T follicular helper cell (primary cell): ENCODE data around the gene ATP2A2.
"Not testable (repeated sequence)": the region's sequence is repeated elsewhere in the genome, so short reads cannot be mapped to it uniquely, and the experiment has no call there.

Experiments
- DNase-seq: peaks from one replicate; pipeline ENCODE4 v3.0.0-alpha.2; 2020; ENCODE audit warnings: low read depth
- total RNA-seq, 2 experiments: gene quantifications; one replicate each; lab custom pipeline; 2026; lab: John Stamatoyannopoulos, UW

ATP2A2 gene
- total RNA-seq, result 139 to 227 reads per million in 2 experiments

DNA sequence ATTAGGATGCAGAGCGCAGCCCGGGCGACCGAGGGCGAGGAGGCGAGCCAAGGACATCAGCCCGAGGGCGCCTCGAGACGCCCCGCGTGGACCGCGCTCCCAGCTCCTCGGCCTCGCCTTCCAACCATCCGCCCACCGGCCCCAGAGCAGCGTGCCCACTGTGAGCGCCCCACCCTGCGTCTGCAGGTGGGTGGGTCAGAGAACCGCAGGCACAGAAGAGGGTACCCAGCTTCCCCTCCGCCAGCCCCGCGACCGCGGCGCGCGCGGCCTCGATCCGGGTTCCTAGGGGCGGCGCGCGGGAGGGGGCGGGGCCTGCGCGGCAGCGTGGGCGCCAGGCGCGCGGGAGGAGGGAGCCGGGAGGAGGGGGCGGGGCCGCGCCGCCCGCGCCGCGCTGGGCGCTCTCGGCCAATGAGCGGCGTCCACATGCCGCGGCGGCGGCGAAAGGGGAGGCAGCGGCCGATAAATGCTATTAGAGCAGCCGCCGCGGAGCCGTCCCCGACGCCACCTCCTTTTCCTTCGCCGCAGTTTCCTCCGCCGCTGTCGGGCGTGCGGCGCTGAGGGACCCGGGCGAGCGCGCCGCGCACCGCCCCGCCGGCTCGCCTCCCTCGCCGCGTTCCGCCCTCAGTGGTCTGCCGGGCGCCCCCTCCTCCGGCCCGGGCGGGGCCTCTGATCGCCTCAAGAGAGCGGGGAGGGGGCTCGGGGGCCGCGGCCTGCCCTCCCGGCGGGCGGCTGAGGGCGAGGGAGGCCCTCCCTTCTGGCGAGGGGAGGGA is at the start of gene ATP2A2:
Gene ATP2A2 (plus strand): TSS at position 469 of the 770 bp plus-strand sequence. CDS start 543 bp downstream, outside the sequence.
- DNase-seq, result peak; percentile 86

DNA sequence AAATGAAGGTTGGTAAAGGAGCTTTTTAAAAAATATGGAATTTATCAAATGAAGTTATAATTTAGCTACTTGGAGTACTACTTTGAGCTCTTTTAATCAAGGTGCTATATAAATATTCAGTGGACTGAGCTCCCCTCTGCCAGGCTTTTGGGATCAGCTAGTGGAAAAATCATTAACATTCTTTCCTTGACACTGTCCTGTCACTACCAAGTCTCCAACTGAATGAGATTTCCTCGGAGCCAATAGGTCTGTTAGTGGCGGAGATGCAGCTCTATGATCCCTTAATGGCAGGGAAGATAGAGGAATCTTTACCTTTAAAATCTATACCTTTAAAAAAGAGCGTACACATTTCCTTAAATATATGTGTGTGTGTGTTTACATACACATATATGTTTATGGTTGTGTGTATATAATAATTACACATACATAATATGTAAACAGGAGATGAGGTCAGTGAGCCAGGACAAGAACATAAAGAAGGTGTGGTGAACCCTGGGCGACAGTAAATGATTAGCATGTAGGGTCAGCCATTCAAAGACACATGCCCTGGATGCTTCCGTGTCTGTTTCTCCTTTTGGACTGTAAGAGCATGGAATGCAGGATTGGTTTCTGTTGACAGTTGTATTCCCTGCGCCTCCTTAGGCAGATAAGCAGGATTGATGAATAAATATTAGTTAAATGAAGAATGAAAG is 47.7 kb upstream of the ATP2A2 start:
- no peak for DNase-seq

DNA sequence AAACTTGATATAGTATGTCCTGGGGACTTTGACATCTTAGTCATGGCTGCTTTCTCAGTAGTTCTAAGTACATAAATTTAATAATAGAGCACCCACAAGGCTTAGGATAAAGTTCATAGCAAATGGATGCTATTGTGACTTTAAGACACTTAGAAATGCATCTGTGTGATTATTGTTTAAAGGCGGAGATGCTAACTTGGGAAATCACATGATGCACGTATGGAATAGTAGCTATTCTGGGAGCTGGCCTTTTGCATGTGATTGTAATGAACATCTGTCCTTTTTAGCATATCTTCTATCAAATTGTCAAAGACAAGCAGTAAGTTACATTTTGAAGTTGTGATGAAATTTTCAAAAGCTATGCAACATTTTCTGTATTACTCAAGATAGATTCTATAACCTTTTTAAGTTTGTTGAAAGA is 46.7 kb upstream of the ATP2A2 start:
- no peak for DNase-seq

DNA sequence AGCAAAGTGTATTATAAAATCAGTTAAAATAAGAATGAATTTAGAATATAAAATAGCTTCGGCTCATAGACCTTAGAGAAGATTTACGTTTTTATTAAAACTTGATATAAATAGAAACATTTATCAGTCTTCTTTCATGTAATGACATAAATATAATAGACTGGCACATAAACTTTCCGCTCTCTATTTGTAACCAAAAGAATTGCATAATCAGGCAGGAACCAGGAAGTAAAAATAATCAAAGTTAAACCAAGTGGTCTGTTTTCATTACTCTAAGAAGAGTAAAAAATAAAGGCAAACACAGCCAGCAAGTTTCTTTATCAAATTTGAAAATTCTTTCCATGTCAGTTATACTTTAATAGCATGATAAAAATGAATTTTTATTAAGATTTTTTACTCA is 46.3 kb upstream of the ATP2A2 start:
- DNase-seq, result no peak

DNA sequence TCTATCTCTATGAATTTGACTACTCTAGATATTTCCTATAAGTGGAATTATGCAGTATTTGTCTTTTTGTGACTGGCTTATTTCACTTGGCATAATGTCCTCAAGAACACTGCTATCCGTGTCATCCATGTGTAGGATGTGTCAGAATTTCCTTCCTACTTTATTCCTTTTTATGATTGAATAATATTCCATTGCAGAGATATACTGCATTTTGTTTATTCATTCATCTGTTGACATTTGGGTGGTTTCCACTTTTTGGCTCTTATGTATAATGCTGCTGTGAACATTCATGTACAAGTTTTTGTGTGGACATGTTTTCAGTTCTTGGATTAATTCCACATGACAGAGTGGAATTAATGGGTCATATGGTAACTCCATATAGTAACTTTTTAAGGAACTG is 45.7 kb upstream of the ATP2A2 start:
- DNase-seq, result no peak

DNA sequence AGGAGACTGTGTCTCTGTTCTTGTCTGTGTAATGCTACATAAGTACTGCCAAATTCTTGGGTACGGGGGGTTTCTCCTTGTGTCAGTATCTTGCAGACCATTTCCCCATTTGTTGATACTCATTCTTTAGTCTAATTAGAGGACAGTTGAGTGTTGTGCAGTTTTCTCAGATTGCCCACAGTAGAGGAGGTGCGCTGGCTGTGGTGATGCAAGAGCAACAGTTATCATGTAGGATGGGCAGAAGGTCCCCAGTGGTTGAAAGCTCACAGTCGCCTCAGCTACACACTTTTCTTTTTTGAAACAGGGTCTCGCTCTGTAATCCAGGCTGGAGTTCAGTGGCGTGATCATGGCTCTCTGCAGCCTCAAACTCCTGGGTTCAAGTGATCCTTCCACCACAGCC is 37.8 kb upstream of the ATP2A2 start:
- no peak for DNase-seq

DNA sequence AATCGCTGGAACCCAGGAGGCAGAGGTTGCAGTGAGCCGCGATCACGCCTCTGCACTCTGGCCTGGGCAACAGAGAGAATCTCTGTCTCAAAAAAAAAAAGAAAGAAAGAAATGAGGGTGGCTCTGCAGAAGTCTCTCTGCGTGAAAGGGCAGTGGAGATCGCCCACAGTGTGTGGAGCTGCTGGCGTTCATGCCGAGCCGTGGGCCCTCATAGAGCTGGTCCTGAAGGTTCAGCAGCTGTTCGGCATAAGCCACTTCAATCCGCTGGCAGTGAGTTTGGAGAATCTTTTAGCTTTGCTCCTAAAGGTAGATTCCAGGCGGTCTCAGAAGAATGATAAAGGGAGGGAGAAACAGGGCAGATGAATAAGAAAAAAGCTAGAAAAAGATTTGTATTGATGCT is 36.7 kb upstream of the ATP2A2 start:
- no peak for DNase-seq

DNA sequence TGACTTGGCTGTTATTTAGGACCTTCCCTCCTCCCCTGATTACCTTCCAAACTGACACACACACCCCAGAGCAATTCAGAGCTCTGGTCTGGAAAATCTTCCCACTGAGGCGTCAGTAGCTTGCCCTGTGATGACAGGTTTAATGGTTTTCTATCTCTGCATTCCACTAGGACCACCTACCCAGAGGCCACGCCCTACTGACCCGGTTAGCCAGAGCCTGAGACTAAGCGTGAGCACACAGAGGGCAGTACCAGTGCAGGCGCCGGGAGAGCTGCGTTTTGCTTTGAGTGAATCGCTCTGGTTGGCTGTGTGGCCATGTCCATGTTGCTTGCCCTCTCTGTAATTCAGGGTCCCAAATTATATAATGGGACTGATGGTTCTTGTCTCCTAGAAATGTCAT is 36.2 kb upstream of the ATP2A2 start:
- no peak for DNase-seq

DNA sequence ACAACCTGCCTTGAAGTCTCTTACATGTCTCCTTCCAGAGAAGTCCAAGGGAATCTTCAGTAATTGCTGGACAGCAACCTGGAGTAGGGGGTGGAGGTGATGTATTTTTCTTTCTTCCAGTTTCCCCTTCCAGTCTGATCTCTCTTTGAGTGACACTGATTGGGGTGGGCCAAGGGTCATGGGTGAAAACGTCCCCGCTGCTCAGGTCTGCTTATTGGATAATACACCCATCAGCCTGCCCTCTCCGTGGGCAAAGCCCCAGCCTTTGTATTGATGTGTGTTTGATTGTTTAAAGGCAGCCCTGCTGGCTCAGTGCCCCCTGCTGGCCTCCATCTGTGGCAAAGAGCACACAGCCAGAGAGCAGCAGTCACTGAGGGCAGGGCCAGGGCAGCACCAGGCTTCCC is 35.7 kb upstream of the ATP2A2 start:
- DNase-seq, result peak; percentile 29

DNA sequence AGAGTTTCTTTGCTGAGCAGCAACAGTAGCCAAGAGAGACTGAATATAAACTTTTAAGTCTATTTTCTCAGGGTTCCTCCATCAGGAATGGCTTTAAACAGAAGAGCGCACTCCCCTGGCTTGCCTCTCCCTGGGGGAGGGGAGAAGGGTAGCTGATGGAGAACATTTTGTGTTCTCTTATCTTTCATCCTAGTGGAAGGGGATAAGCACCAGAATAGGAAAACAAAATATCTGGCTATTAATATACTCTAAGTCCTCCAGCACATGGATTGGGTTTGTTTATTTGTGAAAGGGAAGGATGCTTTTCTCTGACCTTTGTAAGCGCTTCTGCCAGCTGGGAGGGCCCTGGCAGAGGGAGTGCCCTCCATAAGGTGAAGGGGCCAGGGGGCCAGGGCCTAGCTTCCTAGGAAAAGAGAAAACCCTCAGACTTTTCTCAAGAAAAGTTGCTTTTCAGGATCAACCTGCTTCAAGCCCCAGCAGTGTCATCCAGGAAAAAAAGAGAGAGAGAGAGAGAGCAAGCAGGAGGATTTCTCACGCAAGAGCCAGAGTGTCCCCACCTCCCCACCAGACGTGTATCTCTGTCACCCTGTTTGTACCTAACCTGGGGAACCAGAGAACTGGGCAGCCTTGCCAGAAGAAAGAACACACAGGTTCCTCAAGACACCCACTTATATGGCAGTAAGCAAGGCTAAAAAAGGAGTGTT is 34.3 kb upstream of the ATP2A2 start:
- no peak for DNase-seq

DNA sequence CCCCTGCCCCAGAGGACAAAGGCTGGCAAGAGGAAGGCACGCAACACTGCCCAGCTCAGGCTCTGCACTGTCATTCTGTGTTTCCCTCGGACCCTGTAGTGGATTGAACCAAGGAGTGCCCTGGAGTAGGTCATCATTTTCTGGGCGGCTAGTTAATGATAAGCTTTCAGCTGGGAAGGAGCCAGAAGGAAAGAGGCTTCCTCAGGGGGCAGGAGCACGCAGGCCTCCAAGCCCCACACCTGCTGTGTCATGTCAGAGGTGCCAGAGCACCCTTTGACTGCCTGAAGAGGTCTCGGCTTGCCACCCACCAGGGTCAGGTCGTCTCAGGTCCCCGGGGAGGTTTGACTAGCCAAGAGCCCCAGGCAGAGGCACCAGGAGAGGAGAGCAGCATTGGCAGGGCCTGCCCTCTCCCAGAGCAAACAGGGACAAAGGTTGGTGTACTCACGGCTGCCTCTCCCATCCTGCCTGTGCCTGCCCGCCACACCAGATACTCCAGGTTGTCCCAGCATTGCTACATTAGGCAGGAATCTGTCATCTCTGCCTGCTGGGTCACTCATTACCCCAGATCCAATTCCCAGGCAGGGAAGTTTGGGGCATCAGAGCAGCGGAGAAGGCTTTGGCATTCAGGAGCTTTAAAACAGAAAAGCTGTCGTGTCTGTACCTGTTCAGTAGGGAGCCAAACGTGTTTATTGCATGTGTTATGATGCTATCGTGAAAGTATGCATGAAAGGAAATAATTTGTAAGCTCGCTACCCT is 33.5 kb upstream of the ATP2A2 start:
- no peak for DNase-seq

DNA sequence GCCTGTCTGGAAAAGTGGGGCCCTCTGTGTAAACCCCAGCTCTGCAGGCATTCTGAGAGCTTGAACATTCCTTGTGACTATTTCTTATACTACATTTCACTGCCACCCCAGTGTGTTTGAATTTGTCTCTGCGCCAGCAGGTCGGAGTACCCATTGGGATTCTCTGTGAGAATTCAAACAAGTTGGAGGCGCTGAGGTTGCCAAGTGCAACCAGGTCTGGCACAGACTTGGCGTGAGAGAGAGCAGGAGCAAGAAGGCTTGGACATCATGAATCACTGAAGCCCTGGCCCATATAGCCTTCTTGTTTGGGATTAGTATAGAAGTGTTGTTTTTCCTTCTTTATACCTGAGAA is 33.0 kb upstream of the ATP2A2 start:
- no peak for DNase-seq

DNA sequence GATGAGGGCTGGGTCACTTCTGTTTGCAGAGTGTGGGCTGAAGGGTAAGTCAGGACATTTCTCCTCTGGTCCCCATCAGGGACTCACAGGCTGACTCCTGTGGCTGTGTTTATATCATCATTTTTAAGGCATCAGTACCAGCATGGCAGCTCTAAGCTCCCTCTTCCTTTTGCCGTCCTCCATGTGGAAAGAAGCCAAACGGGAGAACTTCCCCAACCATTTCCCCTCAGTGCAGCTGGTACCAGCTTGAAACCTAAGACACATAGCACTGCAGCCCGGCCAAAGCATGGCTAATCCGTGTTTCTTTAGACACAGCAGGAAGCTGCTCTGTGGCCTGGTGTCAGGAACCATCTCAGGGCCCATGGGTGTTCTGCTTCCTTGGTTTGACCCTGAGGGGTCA is 31.9 kb upstream of the ATP2A2 start:
- DNase-seq, result no peak

DNA sequence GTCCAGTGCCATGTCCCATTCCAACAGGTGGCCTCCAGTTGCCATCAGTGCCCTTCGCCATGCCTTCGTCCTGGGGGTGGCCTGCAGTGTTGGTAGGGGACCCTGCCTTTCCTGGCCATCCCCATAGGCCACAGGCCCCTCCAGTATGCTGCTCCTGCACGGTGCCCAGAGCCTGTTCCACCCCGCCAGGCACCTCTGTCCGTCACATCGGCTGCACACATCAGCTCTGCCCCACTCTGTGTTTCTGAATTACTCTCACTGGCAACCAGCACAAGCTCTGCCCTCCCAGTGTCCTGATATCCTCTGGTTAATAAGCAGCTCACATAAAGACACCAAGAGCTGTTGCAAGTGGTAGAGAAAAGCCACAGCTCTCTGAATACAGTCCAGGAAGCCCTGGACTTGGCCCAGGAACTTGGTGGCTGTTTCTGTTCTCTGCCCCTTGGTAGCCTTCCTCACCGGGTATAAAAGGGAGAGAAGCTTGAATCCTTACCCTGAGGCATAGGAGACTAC is 31.3 kb upstream of the ATP2A2 start:
- no peak for DNase-seq

DNA sequence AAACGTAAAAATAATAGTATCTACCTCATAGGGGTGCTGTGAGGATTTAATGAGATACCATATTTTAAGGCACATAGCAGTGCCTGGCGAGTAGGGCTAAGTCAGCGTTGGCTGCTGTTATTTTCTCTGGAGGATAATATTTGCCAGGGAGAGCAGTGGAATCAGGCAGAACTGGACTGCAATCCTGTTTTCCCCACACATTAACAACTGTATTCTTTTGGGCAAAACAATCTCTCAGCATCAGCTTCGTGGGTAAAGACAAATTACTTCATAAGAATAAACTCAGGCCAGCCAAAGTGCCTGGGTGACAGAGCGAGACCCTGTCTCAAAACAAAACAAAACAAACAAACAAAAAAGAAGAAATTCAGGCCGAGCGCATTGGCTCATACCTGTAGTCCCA is 29.7 kb upstream of the ATP2A2 start:
- no peak for DNase-seq

DNA sequence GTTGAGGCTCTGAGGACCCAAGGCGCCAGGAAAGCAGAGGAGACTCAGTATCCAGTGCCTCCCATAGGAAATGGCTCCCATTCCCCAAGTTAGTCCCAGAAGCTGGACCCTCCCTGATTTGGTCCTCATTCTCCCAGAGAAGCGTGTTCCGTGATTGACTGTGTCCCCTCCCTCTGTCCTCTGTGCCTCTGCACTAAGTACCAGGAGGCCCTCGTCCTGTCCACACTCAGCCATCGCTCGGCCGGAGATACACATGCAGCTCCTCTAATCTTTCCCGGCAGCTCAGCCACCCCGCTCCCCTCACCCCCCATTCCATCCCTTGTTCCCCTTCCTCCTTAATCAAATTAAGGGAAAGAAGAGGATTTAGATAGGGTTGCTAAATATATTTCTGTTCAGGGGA is 28.3 kb upstream of the ATP2A2 start:
- no peak for DNase-seq

DNA sequence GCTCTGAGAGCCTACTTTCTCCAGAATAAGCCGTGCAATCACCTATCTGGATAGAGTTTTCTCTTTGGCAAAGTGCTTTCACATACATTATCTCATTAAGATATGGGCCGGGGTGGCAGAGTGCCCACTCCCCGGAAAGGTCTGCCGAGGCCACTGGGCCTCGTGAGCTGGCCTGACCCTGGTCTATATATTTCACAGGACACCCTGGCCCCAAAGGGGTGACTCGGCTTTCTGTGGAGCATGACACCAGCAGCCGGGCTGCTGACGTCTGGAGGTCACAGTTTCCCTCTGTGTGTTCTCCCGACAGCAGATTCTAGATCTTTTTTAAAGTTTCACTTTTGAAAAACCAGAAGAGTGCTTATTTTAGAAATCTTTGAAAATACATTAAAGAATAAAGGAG is 27.9 kb upstream of the ATP2A2 start:
- DNase-seq, result no peak

DNA sequence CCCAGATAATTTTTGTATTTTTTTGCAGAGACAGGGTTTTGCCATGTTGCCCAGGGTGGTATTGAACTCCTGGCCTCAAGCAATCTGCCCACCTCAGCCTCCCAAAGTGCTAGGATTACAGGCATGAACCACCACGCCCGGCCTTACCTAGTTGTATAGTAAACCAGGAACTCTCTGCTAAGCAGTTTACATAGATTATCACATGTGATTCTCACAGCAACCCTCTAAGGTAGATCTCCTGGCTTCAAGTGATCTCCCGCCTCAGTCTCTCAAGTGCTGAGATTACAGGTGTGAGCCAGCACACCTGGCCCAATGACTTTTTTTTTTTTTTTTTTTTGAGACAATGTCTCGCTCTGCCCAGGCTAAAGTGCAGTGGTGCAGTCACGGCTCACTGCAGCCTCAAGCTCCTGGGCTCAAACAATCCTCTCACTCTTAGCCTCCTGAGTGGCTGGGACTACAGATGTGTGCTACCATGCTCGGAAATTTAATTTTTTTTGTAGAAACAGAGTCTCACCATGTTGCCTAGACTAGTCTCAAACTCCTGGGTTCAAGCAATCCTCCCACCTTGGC is 26.0 kb upstream of the ATP2A2 start:
- DNase-seq, result no peak

DNA sequence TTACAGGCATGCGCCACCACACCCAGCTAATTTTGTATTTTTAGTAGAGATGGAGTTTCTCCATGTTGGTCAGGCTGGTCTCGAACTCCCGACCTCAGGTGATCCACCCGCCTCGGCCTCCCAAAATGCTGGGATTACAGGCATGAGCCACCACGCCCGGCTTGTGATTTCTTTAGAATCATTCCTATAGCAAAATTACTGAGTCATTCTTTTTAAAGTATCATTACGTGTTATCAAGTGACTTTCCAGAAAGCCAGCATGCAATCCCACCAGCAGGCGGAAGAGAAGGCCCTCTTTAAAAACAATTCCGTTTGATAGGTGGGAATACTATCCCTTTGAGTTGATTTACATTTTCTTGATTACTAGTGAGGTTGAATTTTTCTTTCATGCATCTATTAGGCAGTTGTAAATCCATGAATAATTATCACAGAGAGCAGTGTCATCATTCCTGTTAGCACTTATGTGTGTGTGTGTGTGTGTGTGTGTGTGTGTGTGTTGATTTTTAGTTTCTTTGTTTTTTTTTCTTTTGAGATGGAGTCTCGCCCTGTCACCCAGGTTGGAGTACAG is 25.1 kb upstream of the ATP2A2 start:
- DNase-seq, result not testable (repeated sequence)

DNA sequence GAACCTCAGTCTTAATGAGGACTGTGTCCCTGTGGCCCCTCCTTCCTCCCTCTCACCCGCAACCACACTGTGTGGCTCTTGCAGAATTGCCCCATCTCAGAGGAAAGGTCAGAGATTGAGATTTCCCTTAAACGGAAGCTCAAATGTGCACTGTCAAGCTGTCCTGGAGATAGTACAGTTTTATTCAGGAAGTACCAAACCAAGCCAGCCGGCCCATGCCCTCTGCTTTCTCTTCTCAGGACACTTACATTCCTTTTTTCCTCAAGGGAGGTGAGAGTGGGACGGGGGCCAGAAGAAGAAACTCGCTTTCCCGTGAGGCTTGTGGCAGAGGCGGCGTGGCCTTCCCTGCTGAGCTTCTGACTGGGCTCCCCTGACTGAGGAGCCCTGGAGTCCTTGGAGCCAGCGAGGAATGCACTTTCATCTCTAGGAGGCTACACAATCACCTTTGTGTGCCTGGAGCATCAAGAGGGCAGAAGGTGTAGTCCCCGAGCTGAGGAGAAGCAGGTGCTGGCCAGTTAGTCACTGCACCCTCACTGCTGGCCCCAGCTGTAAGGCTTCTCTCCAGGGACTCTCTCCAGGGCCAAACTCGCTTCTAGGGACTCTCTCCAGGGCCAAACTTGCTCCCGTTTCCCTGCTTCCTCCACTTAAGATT is 24.1 kb upstream of the ATP2A2 start:
- DNase-seq, result no peak

DNA sequence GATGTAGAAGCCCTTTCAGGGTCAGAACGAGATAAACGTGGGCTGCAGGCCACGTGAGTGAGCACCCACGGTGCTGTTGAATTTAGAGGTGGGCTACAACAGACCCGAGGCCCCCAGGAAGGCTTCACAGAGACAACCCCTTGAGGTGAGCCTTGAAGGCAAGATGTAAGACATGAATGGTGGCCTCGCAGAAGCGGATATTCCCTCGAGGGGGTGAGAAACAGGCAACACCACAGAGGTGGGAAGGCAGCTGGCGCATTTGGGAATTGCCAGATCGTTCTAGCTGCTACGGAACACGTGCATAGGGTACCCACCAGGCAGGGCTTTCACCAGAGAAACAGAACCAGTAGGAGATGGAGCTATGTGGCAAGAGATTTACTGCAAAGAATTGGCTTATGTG is 22.6 kb upstream of the ATP2A2 start:
- no peak for DNase-seq
